Measurements from ENCODE around the gene AUTS2.
"Not testable (repeated sequence)": the region's sequence is repeated elsewhere in the genome, so short reads cannot be mapped to it uniquely, and the experiment has no call there.

AUTS2 gene

DNA sequence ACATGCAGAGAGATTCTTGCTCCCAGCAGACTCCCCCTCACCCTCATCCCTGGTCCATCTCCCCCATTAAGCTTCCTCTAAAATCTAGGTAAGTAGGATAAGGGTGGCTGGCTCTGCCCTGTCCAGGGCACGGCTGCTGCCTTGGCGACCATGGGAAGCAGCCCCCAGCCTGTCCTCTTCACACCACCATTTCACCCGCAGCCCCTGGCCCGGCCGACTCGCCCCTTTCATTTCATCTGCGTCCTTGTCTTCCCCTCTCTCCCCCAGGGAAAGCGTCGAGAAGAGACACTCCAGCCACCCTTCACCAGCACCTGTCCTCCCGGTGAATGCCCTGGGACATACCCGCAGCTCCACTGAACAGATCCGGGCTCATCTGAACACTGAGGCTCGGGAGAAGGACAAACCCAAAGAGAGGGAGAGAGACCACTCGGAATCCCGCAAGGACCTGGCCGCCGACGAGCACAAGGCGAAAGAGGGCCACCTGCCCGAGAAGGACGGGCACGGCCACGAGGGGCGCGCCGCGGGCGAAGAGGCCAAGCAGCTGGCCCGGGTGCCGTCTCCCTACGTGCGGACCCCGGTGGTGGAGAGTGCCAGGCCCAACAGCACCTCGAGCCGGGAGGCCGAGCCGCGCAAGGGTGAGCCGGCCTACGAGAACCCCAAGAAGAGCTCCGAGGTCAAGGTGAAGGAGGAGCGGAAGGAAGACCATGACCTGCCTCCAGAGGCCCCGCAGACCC lies 1191.4 kb downstream of the AUTS2 start:
- DNase-seq = no peak

DNA sequence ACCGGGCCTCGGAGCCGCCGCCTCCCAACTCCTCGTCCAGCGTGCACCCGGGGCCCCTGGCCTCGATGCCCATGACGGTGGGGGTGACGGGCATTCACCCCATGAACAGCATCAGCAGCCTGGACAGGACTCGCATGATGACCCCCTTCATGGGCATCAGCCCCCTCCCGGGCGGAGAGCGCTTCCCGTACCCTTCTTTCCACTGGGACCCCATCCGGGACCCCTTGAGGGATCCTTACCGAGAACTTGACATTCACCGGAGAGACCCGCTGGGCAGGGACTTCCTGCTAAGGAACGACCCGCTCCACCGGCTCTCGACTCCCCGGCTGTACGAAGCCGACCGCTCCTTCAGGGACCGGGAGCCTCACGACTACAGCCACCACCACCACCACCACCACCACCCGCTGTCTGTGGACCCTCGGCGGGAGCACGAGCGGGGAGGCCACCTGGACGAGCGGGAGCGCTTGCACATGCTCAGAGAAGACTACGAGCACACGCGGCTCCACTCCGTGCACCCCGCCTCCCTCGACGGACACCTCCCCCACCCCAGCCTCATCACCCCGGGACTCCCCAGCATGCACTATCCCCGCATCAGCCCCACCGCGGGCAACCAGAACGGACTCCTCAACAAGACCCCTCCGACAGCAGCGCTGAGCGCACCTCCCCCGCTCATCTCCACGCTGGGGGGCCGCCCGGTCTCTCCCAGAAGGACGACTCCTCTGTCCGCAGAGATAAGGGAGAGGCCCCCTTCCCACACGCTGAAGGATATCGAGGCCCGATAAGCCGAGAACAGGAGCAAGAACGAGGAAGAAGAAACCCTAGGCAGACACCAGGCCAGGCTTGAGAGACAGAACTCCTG lies 1192.2 kb downstream of the AUTS2 start:
- DNase-seq = no peak

DNA sequence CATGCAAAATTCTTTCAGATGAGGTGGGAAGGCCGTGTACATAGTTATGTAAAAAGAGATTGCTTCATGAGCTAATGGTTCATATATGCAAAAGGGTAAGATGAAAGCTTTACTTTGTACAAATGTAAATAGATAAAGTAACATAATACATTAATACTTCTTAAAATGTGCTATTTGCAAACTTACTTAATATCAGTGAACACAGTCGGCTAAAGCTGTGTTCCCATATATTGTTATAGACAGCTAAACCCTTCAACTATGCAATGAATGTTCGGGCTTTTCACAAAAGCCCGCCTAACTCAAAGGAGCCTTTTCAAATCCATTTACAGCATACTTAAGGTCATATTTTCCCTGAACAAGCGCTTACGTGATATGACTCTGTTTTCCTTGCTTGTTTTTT lies 1193.1 kb downstream of the AUTS2 start:
- no peak for DNase-seq

DNA sequence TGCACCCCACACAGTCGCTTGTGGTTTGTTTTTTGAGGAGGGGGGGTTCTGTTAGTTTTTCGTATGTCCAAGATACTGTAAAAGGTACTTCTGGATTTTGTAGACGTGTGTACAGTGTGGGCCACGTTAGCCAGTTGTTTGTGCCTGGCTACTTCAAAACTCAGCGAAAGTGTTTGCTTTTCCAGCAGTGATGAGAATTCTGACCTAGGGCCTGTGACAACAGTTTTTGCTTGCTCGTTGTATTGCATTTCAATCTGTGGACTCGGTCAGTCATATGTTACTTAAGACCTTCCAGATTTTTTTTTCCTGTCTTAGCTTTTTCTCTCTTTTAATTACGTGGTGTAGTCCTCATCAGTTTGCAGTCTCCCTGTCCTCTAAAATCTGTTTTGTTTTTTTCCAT lies 1194.8 kb downstream of the AUTS2 start:
- no peak for DNase-seq

DNA sequence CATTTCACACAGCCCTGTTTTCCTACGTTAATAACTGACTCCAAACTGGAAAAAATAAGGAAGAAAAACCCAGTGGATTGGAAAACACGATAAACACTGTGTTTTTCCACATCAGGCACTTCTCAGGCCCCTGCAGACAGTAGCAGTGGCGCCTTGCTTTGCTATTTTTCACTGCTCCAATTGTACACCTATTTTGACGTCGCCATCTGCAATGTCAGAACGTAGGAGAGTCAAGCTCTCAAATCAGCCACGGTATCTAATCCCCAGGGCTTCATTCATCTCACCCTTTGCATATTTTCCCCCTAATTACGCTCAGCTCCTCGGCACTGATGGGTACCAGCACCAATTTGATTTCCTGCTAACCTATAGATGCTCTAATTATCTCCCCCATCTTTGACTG lies 1195.5 kb downstream of the AUTS2 start:
- no peak for DNase-seq

- DNase-seq = no peak
These were observed 1196.7 kb downstream of the AUTS2 start for GRCh38 chr7:70794962-70795361.

GRCh38 chr7:70795948-70796347 lies 1197.7 kb downstream of the AUTS2 start:
- no peak for DNase-seq

DNA sequence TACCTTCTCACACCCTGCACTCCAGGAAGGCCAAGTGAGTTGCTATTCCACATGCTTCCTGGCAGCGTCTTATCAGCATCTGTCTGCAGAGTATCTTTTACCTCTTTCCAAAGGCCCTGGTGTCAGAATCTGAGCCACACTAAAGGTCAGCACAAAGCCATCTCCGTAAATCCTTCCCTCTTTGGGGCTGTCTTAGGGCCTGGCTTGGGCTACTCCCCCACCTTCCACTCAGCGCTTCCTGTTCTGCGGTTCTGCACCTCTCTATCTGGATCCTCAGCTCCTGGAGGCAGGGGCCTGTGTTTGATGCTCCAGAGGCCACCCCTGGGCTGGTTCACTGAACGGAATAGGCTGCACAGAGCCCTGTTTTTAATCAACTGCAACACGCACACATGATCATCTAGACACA lies 1198.8 kb downstream of the AUTS2 start:
- DNase-seq = no peak

- no peak for DNase-seq
These were observed 1201.6 kb downstream of the AUTS2 start for GRCh38 chr7:70799841-70800405.

- no peak for DNase-seq
These were observed 1207.1 kb downstream of the AUTS2 start for GRCh38 chr7:70805360-70805759.

- no peak for DNase-seq
These were observed 1209.4 kb downstream of the AUTS2 start for GRCh38 chr7:70807650-70808049.

- no peak for DNase-seq
These were observed 1210.6 kb downstream of the AUTS2 start for GRCh38 chr7:70808876-70809275.

DNA sequence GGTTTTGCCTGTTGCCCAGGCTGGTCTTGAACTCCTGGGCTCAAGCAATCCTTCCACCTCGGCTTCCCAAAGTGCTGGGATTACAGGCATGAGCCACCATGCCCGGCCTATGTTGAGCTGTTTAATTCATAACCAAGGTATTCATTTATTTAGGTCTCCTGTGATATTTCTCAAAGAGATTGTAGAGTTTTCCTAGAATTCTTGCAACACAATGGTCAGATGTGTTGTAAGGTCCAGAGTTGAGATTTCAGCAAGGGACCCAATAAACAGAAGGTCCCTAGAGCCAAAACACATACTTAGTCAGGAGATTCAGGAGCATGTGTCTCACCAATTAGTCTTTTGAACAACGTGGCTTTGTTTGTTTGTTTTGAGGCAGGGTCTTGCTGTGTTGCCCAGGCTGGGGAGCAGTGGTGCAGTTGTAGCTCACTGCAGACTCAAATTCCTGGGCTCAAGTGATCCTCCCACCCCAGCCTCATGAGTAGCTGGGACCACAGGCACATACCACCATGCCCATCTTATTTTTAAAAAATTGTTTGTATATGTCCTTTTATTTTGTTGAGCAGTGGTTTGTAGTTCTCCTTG lies 1212.4 kb downstream of the AUTS2 start:
- no peak for DNase-seq

GRCh38 chr7:70812511-70812910 lies 1214.2 kb downstream of the AUTS2 start:
- no peak for DNase-seq

DNA sequence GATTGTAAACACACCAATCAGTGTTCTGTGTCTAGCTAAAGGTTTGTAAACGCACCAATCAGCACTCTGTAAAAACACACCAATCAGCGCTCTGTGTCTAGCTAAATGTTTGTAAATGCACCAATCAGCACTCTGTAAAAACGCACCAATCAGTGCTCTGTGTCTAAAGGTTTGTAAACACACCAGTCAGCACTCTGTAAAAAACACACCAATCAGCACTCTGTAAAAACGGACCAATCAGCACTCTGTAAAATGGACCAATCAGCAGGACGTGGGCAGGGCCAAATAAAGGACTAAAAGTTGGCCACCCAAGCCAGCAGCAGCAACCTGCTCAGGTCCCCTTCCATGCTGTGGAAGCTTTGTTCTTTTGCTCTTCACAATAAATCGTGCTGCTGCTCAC lies 1224.2 kb downstream of the AUTS2 start:
- DNase-seq = not testable (repeated sequence)

DNA sequence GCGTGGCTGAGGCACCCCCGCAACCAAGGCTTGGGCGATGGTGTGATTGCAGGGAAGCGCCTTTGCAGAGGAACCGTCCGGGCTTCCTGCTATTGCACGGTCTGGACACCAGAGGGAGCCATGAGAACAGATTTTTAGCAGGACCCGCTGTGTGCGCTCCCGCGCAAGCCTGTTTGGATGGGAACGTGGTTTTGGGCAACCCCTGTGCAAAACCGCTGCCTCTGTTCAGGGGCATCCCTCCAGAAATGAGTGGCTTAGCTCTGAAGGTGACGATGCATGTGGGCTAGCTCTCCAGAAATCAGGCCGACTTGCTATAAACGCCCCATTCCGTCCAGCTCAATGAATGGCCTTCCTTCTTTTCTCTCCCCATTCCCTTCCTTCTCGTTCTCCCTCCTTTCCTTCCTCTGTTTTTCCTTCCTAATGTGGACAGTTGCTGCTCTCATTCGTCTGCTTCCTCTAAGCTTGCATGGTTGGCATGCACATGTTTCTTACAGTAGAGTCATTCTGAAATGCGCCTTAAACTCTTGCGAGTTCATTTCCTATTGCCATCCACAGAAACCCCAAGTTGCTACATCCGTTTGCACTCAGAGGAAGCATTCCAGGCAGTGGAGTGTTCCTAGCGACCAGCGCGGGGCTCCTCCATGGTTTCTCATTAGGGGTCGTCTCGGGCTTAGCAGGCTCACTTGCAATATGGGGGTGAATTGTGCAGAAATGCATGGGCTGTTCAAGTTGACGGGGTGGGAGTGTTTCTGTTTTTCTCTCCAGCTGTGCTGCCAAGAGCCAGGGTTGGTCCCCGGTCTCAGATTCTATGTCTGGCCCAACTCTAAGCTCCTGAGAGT lies 1231.2 kb downstream of the AUTS2 start:
- DNase-seq = peak; percentile 17 to 69

DNA sequence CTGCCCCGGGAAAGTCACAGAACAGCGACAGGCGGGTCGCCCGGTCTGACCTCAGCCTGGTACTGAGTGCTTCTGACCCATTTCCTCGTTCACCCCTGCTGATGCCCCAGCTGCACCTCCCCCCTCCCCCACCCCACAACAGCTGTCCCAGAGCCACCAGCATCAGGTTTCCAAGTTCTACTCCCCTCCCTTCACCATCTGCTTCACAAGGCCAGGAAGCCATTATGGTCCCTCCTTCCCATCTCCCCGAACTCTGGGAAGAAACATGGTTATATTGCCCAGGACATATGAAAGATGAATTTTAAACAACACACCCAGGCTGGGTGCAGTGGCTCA lies 1231.8 kb downstream of the AUTS2 start:
- DNase-seq = no peak

GRCh38 chr7:70830426-70830825 lies 1232.2 kb downstream of the AUTS2 start:
- DNase-seq = no peak

DNA sequence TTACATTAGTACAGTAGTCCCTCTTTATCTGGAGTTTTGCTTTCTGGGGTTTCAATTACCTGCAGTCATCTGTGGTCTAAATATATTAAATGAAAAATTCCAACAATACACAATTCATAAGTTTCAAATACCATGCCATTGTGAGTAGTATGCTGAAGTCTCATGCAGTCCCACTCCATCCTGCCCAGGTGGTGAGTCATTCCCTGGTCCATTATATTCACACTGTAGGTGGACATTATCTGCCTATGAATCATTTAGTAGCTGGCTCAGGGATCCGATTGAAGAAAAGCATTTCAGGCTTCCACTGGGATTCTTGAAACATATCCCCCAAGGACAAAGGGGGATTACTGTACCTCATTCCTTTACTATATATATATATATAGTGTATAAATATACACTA lies 1235.5 kb downstream of the AUTS2 start:
- DNase-seq = no peak

- DNase-seq = no peak
These were observed 1236.1 kb downstream of the AUTS2 start for GRCh38 chr7:70834424-70834823.

- no peak for DNase-seq
These were observed 1237.4 kb downstream of the AUTS2 start for GRCh38 chr7:70835658-70836057.

GRCh38 chr7:70836279-70836678 lies 1238.0 kb downstream of the AUTS2 start:
- no peak for DNase-seq

DNA sequence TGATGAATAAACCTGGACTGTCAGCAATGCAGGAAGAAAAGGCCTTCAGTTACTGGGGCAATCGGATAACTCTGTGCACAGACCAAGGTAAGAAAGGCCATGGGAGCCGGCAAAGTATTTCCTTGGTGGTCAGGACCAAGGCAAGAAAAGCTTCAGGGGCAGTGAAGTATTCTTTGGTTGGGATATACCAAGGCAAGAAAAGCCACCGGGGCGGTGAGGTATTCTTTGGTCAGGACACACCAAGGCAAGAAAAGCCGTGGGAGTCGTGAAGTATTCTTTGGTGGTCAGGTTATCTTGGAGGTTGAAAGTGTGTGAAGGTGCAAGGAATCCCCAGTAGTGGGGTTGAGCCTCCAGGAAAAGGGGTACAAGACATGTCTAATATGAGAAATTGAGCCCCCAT lies 1238.7 kb downstream of the AUTS2 start:
- DNase-seq = no peak

Data from inflammatory macrophage treated with lipopolysaccharide for 1 hour (primary cell).